K562 (cell line): ENCODE results near the gene UBR7. TPM values are rescaled to one million over a fixed set of nuclear protein-coding genes. Genes with fewer than 3 reads are reported as not detected.

Source experiments
- FOXA1 ChIP-seq: fragments of 450-650 bp; IDR thresholded peaks from 2 replicates; pipeline ENCODE4 v1.6.1; 2016; ENCODE audit warnings: mild to moderate bottlenecking, borderline replicate concordance
- FOXJ3 ChIP-seq: sonication (generic); formaldehyde crosslinking; IDR thresholded peaks from 2 replicates; pipeline ENCODE4 v1.4.0; 2020; ENCODE audit warnings: mild to moderate bottlenecking, missing genetic modification reagents
- GATA2 ChIP-seq: sonication (generic); formaldehyde crosslinking; IDR thresholded peaks from 2 replicates; pipeline ENCODE4 v1.4.0; 2020; ENCODE audit warnings: mild to moderate bottlenecking, missing genetic modification reagents
- HDAC6 ChIP-seq: IDR thresholded peaks from 2 replicates; pipeline ENCODE4 v1.6.1; 2012; ENCODE audit warnings: low read depth, mild to moderate bottlenecking, control low read depth, inconsistent platforms, low read length, moderate library complexity
- HOXB6 ChIP-seq: fragments of 250-450 bp; sonication (Bioruptor Pico); IDR thresholded peaks from 2 replicates; pipeline ENCODE4 v1.5.1; 2022; ENCODE audit warnings: mild to moderate bottlenecking, borderline replicate concordance
- HSF4 ChIP-seq: fragments of 250-450 bp; sonication (Bioruptor Pico); IDR thresholded peaks from 2 replicates; pipeline ENCODE4 v2.1.2; 2022; ENCODE audit warnings: mild to moderate bottlenecking, moderate library complexity, borderline replicate concordance
- ID3 ChIP-seq, 2 experiments: fragments of 250-450 bp in 1 of 2; fragments of 450-650 bp in 1 of 2; sonication (Bioruptor Pico) in 1 of 2; IDR thresholded peaks; 2 replicates each; pipeline versions ENCODE4 v1.6.1 to v1.8.0; 2016 to 2021; ENCODE audit warnings: mild to moderate bottlenecking in 2 of 2, moderate library complexity in 2 of 2, missing compliant biosample characterization in 1 of 2, missing genetic modification characterization in 1 of 2
- MECOM ChIP-seq: fragments of 250-450 bp; sonication (Bioruptor Pico); IDR thresholded peaks from 2 replicates; pipeline ENCODE4 v1.8.0; 2022; ENCODE audit warnings: inconsistent platforms
- NR4A1 ChIP-seq, 2 experiments: fragments of 250-450 bp in 1 of 2; fragments of 450-650 bp in 1 of 2; sonication (Bioruptor Pico) in 1 of 2; IDR thresholded peaks; 2 replicates each; pipeline versions ENCODE4 v1.4.0 to v1.6.1; 2016 to 2020; ENCODE audit warnings: mild to moderate bottlenecking in 2 of 2, missing compliant biosample characterization in 1 of 2, missing genetic modification characterization in 1 of 2, moderate library complexity in 1 of 2
- PHF8 ChIP-seq: fragments of 200-600 bp; sonication (generic); IDR thresholded peaks from 2 replicates; pipeline ENCODE4 v1.6.1; 2012; ENCODE audit warnings: mixed run types, mild to moderate bottlenecking, inconsistent platforms, low read length, moderate library complexity, borderline replicate concordance
- RBM25 ChIP-seq: fragments of 200-400 bp; formaldehyde crosslinking; IDR thresholded peaks from 2 replicates; pipeline ENCODE4 v1.6.1; 2018; ENCODE audit warnings: low read length, low read depth, moderate library complexity; ENCODE audit not compliant: severe bottlenecking
- SOX6 ChIP-seq: fragments of 450-650 bp; IDR thresholded peaks from 2 replicates; pipeline ENCODE4 v1.6.1; 2014; ENCODE audit warnings: mild to moderate bottlenecking
- TSC22D4 ChIP-seq: fragments of 450-650 bp; IDR thresholded peaks from 2 replicates; pipeline ENCODE4 v1.6.1; 2016; ENCODE audit warnings: missing genetic modification characterization, missing biosample characterization, control low read depth
- YY1 ChIP-seq, 3 experiments: IDR thresholded peaks; 2 replicates each; pipeline ENCODE4 v1.6.1; 2011; ENCODE audit warnings: low read length in 2 of 3, mild to moderate bottlenecking in 2 of 3, moderate library complexity in 2 of 3, borderline replicate concordance in 1 of 3, control low read depth in 1 of 3, low read depth in 1 of 3; ENCODE audit not compliant: insufficient read depth in 3 of 3, insufficient replicate concordance in 2 of 3, control insufficient read depth in 1 of 3, insufficient read length in 1 of 3; ENCODE audit errors: extremely low read depth in 1 of 3
- ZNF324 ChIP-seq: fragments of 250-450 bp; sonication (Bioruptor Pico); IDR thresholded peaks from 2 replicates; pipeline ENCODE4 v1.4.0; 2020; ENCODE audit warnings: mild to moderate bottlenecking
- polyA plus RNA-seq, 8 experiments: library from polyadenylated mRNA; depleted of rRNA in 4 of 8; stranded (reverse) in 5 of 8; unstranded in 3 of 8; fragments of >200 nt; fragmentation: Nextera tagmentation in 2 of 8; fragmentation: Illumina TruSeq in 1 of 8; extraction: Ambion mirVana in 2 of 8; extraction: Trizol in 1 of 8; gene quantifications; 2 replicates each; pipeline versions ENCODE4 v1.2.1 to v1.2.3, GENCODE V29; 2011 to 2014; ENCODE audit warnings: inconsistent platforms in 1 of 8, missing spikeins in 1 of 8
- total RNA-seq, 7 experiments: library from RNA; depleted of rRNA in 6 of 7; stranded (reverse); fragments of >200 nt in 6 of 7; fragmentation: Illumina TruSeq in 2 of 7; extraction: Trizol in 2 of 7; gene quantifications; 2 replicates each; pipeline versions ENCODE4 v1.2.1 to v1.2.3, GENCODE V29; 2011 to 2021; ENCODE audit warnings: low replicate concordance in 1 of 7
- TF ChIP-seq, protein P1 (sequence below): fragments of 450-650 bp; IDR thresholded peaks from 2 replicates; pipeline ENCODE4 v1.6.1; 2018; ENCODE audit not compliant: partially characterized antibody
- TF ChIP-seq, protein P2 (sequence below): fragments of 250-450 bp; sonication (Bioruptor Pico); IDR thresholded peaks from 2 replicates; pipeline ENCODE4 v1.8.0; 2021; ENCODE audit warnings: mild to moderate bottlenecking, moderate library complexity
- TF ChIP-seq, protein P3 (sequence below): fragments of 450-650 bp; IDR thresholded peaks from 2 replicates; pipeline ENCODE4 v1.6.1; 2016; ENCODE audit warnings: antibody characterized with exemption

The UBR7 gene
- total and polyA plus RNA-seq, 9 of the 15 experiments (the other 6 are each of a cell fraction or from before 2014, with no cell fraction given), result 12.5 to 63.0 (median 34.4) TPM

- TF ChIP-seq, protein P1, sequence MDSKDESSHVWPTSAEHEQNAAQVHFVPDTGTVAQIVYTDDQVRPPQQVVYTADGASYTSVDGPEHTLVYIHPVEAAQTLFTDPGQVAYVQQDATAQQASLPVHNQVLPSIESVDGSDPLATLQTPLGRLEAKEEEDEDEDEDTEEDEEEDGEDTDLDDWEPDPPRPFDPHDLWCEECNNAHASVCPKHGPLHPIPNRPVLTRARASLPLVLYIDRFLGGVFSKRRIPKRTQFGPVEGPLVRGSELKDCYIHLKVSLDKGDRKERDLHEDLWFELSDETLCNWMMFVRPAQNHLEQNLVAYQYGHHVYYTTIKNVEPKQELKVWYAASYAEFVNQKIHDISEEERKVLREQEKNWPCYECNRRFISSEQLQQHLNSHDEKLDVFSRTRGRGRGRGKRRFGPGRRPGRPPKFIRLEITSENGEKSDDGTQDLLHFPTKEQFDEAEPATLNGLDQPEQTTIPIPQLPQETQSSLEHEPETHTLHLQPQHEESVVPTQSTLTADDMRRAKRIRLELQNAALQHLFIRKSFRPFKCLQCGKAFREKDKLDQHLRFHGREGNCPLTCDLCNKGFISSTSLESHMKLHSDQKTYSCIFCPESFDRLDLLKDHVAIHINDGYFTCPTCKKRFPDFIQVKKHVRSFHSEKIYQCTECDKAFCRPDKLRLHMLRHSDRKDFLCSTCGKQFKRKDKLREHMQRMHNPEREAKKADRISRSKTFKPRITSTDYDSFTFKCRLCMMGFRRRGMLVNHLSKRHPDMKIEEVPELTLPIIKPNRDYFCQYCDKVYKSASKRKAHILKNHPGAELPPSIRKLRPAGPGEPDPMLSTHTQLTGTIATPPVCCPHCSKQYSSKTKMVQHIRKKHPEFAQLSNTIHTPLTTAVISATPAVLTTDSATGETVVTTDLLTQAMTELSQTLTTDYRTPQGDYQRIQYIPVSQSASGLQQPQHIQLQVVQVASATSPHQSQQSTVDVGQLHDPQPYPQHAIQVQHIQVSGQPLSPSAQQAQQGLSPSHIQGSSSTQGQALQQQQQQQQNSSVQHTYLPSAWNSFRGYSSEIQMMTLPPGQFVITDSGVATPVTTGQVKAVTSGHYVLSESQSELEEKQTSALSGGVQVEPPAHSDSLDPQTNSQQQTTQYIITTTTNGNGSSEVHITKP, result no peak
- TF ChIP-seq ZNF324 (no peak), HSF4 (CRISPR knock-in tag) (no peak), HOXB6 (no peak), HDAC6 (no peak), ID3 (CRISPR knock-in tag; IDR thresholded peaks at IDR 0.05) (no peak), ID3 (tag; IDR thresholded peaks at IDR 0.05) (no peak), SOX6 (no peak), PHF8 (peak; percentile 73; the same call in 1 of the 2 replicates), GATA2 (CRISPR knock-in tag) (no peak), NR4A1 (CRISPR knock-in tag; IDR thresholded peaks at IDR 0.05) (no peak), NR4A1 (tag; IDR thresholded peaks at IDR 0.05) (no peak), RBM25 (no peak), FOXA1 (no peak), YY1 (IDR thresholded peaks at IDR 0.05; ENCODE audit: borderline replicate concordance in 1 of 3, control insufficient read depth in 1 of 3, extremely low read depth in 1 of 3, insufficient read depth in 3 of 3, insufficient read length in 1 of 3, insufficient replicate concordance in 2 of 3, low read depth in 1 of 3, low read length in 2 of 3) (peak in 1 of 3 experiments; percentile 8), MECOM (CRISPR knock-in tag) (no peak), FOXJ3 (CRISPR knock-in tag) (no peak), TSC22D4 (tag) (no peak)
- TF ChIP-seq, protein P2, sequence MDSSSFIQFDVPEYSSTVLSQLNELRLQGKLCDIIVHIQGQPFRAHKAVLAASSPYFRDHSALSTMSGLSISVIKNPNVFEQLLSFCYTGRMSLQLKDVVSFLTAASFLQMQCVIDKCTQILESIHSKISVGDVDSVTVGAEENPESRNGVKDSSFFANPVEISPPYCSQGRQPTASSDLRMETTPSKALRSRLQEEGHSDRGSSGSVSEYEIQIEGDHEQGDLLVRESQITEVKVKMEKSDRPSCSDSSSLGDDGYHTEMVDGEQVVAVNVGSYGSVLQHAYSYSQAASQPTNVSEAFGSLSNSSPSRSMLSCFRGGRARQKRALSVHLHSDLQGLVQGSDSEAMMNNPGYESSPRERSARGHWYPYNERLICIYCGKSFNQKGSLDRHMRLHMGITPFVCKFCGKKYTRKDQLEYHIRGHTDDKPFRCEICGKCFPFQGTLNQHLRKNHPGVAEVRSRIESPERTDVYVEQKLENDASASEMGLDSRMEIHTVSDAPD (CRISPR knock-in tag), result no peak
- TF ChIP-seq, protein P3, sequence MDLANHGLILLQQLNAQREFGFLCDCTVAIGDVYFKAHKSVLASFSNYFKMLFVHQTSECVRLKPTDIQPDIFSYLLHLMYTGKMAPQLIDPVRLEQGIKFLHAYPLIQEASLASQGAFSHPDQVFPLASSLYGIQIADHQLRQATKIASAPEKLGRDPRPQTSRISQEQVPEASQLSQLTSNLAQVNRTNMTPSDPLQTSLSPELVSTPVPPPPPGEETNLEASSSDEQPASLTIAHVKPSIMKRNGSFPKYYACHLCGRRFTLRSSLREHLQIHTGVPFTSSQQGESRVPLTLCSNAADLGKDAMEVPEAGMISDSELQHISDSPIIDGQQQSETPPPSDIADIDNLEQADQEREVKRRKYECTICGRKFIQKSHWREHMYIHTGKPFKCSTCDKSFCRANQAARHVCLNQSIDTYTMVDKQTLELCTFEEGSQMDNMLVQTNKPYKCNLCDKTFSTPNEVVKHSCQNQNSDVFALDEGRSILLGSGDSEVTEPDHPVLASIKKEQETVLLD, result no peak
Observed at GRCh38 chr14:93184391-93185348, 22.4 kb upstream of the UBR7 start, which contains the start of the genes LYSET and MOAP1 (continued).
